Activated naive CD8-positive, alpha-beta T cell treated with anti-CD3 and anti-CD28 coated beads for 36 hours (primary cell): ENCODE measurements around the gene SP7. TPM values are rescaled to one million over a fixed set of nuclear protein-coding genes. Genes with fewer than 3 reads are reported as not detected.
"Not testable (repeated sequence)": the region's sequence is repeated elsewhere in the genome, so short reads cannot be mapped to it uniquely, and the experiment has no call there.

Source experiments
- DNase-seq: peaks from one replicate; pipeline ENCODE4 v3.0.0; 2021
- H3K27ac Mint-ChIP-seq: one replicate; pipeline ENCODE4 v1.8.0; 2022; ENCODE audit warnings: mild to moderate bottlenecking, moderate library complexity, mixed read lengths
- H3K27me3 Mint-ChIP-seq: one replicate; pipeline ENCODE4 v1.8.0; 2022; ENCODE audit warnings: mild to moderate bottlenecking, mixed read lengths
- H3K36me3 Mint-ChIP-seq: one replicate; pipeline ENCODE4 v1.8.0; 2021; ENCODE audit warnings: mild to moderate bottlenecking, mixed read lengths
- H3K4me1 Mint-ChIP-seq: one replicate; pipeline ENCODE4 v1.8.0; 2021; ENCODE audit warnings: mixed read lengths
- H3K4me3 Mint-ChIP-seq: one replicate; pipeline ENCODE4 v1.8.0; 2022; ENCODE audit warnings: mild to moderate bottlenecking, moderate library complexity, mixed read lengths
- H3K9me3 Mint-ChIP-seq: one replicate; pipeline ENCODE4 v1.8.0; 2022; ENCODE audit warnings: mixed read lengths
- total RNA-seq, 2 experiments: library from RNA; stranded (reverse); gene quantifications; one replicate each; pipeline ENCODE4 v1.2.3, GENCODE V29; 2021

Gene SP7
- total RNA-seq, 2 experiments from 2014 or later, result not detected

DNA sequence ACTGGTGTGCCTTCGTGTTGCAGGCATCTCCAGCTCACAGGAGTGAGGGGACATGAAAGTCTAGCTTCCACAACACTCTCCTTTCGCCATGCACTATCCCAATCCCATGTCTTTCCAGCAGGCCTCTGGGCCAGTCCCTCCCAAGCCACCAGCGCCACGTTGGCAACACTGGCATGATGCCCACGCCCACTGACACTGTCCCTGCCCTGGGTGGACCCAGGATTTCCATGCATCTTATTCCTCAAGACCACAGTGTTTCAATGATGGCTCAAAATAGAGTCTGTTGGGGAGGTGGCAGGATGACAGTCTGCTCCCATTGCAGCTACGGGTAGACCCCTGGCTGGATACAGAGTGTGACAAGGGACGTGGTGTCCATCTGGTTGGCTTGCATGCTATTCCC lies 2.3 kb downstream of the SP7 start:
- Mint-ChIP-seq H3K27me3 (peaks cover 49% of the 10 kb centered on the region), H3K4me1 (peaks cover 8% of the 10 kb centered on the region), H3K36me3 (no peaks in the 10 kb centered on the region), H3K9me3 (no peaks in the 10 kb centered on the region), H3K27ac (no peak overlapping the region), H3K4me3 (no peak overlapping the region)
- no peak for DNase-seq

- DNase-seq, result no peak
- peaks cover 46% of the 10 kb centered on the region for H3K27me3 Mint-ChIP-seq
- peaks cover 6% of the 10 kb centered on the region for H3K4me1 Mint-ChIP-seq
- no peaks in the 10 kb centered on the region for H3K36me3 Mint-ChIP-seq
- no peaks in the 10 kb centered on the region for H3K9me3 Mint-ChIP-seq
- H3K4me3 Mint-ChIP-seq, result no peak overlapping the region
- H3K27ac Mint-ChIP-seq, result no peak overlapping the region
These were observed 2.9 kb downstream of the SP7 start for GRCh38 chr12:53333289-53333688.

- DNase-seq, result no peak
- H3K27me3 Mint-ChIP-seq, result peaks cover 40% of the 10 kb centered on the region
- no peak overlapping the region for H3K27ac Mint-ChIP-seq
- no peak overlapping the region for H3K4me3 Mint-ChIP-seq
- no peaks in the 10 kb centered on the region for H3K36me3 Mint-ChIP-seq
- peaks cover 4% of the 10 kb centered on the region for H3K4me1 Mint-ChIP-seq
- no peaks in the 10 kb centered on the region for H3K9me3 Mint-ChIP-seq
These were observed 3.4 kb downstream of the SP7 start for GRCh38 chr12:53332744-53333143.

- H3K9me3 Mint-ChIP-seq, H3K4me1 Mint-ChIP-seq, H3K36me3 Mint-ChIP-seq, H3K27ac Mint-ChIP-seq, DNase-seq, H3K4me3 Mint-ChIP-seq: not testable (repeated sequence)
- H3K27me3 Mint-ChIP-seq, result peaks cover 36% of the 10 kb centered on the region
These were observed 3.8 kb downstream of the SP7 start for GRCh38 chr12:53332339-53332738.

DNA sequence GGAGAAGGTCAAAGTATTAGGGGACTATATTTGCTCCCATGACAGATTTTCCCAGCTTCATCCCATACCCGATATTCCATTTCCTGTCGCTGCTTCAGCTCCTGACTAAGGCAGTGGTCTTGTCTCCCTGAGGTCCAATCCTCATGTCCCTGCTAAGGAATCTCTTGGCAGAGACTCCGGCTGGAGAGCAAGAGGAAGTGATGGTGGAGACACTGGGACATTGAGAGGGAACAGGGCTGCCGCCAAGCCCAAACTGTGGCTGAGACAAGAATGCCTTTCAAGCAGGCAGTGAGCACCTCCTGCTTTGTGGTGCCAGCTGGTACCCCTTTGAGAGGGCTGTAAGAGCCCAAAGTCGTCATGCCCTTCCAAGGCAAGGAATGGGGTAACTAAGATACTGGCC lies 5.5 kb downstream of the SP7 start:
- Mint-ChIP-seq H3K4me3 (no peak overlapping the region), H3K27ac (no peak overlapping the region), H3K9me3 (no peaks in the 10 kb centered on the region), H3K36me3 (no peaks in the 10 kb centered on the region), H3K27me3 (peaks cover 19% of the 10 kb centered on the region), H3K4me1 (peaks cover 3% of the 10 kb centered on the region)
- no peak for DNase-seq

DNA sequence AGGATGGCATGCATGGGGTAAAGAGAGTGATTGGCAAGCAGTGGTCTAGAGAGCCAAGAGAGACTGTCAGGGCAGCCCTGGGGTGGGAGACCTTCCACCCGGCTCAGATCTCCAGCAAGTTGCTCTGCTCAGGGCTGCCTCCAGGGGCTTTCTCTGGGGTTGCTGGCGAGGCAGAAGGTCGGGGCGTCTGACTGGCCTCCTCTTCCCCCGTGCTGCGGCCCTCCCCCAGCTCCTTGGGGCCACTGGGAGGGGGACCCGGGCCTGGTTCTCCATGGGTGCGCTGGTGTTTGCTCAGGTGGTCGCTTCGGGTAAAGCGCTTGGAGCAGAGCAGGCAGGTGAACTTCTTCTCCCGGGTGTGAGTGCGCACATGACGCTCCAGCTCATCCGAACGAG lies 8.1 kb downstream of the SP7 start:
- H3K27ac Mint-ChIP-seq, result no peak overlapping the region
- no peak overlapping the region for H3K4me3 Mint-ChIP-seq
- peaks cover 15% of the 10 kb centered on the region for H3K4me1 Mint-ChIP-seq
- H3K36me3 Mint-ChIP-seq, result no peaks in the 10 kb centered on the region
- no peaks in the 10 kb centered on the region for H3K9me3 Mint-ChIP-seq
- no peaks in the 10 kb centered on the region for H3K27me3 Mint-ChIP-seq
- no peak for DNase-seq

DNA sequence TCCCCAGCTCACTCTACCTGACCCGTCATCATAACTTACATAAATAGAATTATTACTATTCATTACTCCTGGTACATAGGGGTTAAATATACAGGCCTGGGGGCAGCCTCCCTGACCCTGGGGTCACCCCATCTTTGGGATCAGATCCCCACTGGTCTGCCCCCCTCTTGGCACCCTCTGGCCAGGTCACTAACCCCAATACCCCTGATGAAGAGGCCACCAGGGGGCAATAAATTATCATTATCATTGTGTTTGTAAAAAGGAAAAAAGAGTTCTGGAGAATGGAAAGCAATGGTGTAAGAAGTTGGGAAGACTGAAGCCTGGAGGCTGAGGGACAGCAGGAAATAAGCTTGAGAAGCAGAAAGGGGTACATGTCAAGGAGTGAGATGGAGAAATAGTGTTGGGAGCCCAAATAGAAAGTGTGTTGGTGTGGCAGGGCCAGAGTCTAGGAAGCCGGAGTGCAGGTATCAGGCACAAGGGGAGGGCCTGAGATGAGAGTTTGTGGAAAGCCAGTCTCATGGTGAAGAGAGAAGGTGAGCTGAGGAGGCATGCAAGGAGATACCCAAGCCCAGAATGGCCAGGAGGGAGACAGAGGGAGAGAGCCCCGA lies 8.6 kb downstream of the SP7 start:
- no peak for DNase-seq
- Mint-ChIP-seq H3K27me3 (no peaks in the 10 kb centered on the region), H3K27ac (no peak overlapping the region), H3K4me1 (peaks cover 15% of the 10 kb centered on the region), H3K4me3 (no peak overlapping the region), H3K36me3 (no peaks in the 10 kb centered on the region), H3K9me3 (no peaks in the 10 kb centered on the region)

- H3K27ac Mint-ChIP-seq, result no peak overlapping the region
- H3K9me3 Mint-ChIP-seq, result no peaks in the 10 kb centered on the region
- H3K36me3 Mint-ChIP-seq, result no peaks in the 10 kb centered on the region
- H3K4me1 Mint-ChIP-seq, result peaks cover 19% of the 10 kb centered on the region
- no peak for DNase-seq
- H3K27me3 Mint-ChIP-seq, result no peaks in the 10 kb centered on the region
- peak overlapping the region; percentile 74 for H3K4me3 Mint-ChIP-seq
These were observed 9.5 kb downstream of the SP7 start for GRCh38 chr12:53326460-53327185.

- peak overlapping the region; percentile 91 for H3K4me3 Mint-ChIP-seq
- H3K27me3 Mint-ChIP-seq, result no peaks in the 10 kb centered on the region
- peak; percentile 38 for DNase-seq
- no peaks in the 10 kb centered on the region for H3K9me3 Mint-ChIP-seq
- peak overlapping the region; percentile 10 for H3K27ac Mint-ChIP-seq
- H3K36me3 Mint-ChIP-seq, result no peaks in the 10 kb centered on the region
- H3K4me1 Mint-ChIP-seq, result peaks cover 26% of the 10 kb centered on the region
These were observed 10.6 kb downstream of the SP7 start for GRCh38 chr12:53325511-53326061.

DNA sequence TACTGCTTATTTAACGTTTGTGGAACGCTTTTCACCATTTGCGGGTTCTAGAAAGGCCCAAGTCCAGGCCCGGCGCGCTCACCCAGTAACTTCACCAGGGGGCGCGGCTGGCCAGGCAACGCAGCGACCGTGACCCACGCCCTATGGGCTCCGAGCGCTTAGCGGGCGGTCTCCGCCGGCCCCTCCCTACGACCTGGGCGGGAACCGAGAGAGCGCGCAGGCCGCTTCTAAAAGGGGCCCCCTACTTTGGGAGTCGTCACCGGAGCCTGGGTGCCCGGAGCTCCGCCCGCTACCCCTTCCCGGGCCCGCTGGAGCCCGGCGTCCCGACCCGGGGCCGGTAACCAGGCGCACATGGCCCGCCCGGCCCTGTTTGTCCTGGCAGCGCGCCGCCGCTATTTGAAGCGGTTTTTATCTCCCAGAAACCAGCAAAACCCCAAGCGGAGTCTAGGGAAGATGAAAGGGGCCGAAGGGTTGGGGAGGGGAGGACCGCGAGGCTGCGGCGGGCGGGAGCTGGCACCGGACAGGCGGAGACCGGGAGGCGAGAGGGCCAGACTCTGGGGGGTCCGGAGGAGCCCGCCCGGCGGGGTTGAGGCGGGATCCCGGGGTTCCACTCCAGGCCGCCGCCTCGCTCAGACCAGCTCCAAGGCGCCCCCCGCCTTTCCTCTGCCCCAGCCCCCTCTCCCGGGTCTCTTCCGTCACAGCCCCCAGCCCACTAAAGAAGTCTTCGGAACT lies 11.2 kb downstream of the SP7 start:
- no peaks in the 10 kb centered on the region for H3K9me3 Mint-ChIP-seq
- DNase-seq, result peak; percentile 93
- H3K27ac Mint-ChIP-seq, result peak overlapping the region; percentile 92
- no peaks in the 10 kb centered on the region for H3K27me3 Mint-ChIP-seq
- H3K4me1 Mint-ChIP-seq, result peaks cover 32% of the 10 kb centered on the region
- peaks cover 2% of the 10 kb centered on the region for H3K36me3 Mint-ChIP-seq
- peak overlapping the region; percentile 91 for H3K4me3 Mint-ChIP-seq

GRCh38 chr12:53324113-53324778 lies 11.9 kb downstream of the SP7 start:
- Mint-ChIP-seq H3K4me1 (peaks cover 35% of the 10 kb centered on the region), H3K27ac (peak overlapping the region; percentile 92), H3K27me3 (no peaks in the 10 kb centered on the region), H3K9me3 (no peaks in the 10 kb centered on the region), H3K4me3 (peak overlapping the region; percentile 91), H3K36me3 (peaks cover 2% of the 10 kb centered on the region)
- peak; percentile 65 for DNase-seq

DNA sequence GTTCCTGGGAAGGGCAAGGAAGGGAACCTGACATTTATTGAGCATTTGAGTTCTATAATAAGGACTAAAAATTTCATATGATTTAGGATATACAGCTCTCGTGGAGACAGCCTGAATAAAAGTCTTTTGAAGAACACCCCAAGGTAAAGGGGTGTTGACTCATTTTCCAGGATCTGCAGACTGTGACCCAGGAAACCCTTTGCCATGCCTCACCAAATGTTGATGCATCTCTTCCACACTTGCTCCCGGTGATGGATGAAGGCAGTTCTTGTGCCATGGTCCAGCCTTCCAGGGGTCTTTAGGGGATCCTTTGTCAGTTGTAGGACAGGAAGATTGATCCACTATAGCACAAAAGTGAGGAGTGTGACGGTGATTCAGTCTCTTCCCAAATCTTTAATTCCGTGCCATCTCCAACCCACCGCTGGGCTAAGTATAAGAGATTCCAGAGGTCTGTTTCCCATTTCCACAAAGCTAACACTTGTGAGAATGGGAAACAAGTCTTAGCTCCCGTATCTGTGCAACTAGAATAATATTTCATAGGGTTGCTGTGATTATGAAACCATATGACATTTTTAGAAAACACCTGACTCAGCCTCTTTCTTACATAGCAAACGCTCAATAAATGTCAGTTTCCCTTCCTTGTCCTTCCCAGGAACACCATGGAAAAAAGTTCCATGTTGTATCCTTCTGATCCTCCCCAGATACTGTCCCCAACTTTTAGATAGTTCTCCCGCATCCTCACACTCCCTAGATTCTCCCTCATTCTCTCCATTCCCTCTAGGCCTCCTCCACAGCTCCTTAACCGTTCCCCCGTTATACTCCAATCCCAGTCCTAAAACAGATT lies 15.6 kb downstream of the SP7 start:
- Mint-ChIP-seq H3K4me3 (peak overlapping the region; percentile 96), H3K4me1 (peaks cover 31% of the 10 kb centered on the region), H3K27ac (peak overlapping the region; percentile 91), H3K9me3 (no peaks in the 10 kb centered on the region), H3K27me3 (no peaks in the 10 kb centered on the region), H3K36me3 (peaks cover 10% of the 10 kb centered on the region)
- no peak for DNase-seq

DNA sequence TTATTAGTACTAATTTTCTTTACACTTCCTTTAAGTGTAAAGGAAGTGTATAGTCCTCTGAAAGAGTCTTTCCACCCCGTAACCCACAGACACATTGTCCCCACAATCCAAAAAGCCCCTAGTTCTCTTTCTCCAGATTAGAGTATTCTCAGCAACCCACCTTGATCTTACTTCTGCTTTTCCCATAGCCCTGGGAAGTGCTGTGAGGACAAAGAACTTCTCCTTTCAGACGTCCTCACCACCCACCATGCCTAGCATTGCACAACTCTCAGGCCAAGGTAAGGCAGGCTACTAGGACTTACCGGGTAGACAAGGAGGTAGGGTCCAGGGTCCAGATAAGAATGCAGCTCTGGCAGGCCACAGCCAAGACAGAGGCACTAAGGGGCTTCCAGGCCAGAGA lies 22.2 kb downstream of the SP7 start:
- Mint-ChIP-seq H3K36me3 (peaks cover 19% of the 10 kb centered on the region), H3K27me3 (no peaks in the 10 kb centered on the region), H3K4me1 (peaks cover 1% of the 10 kb centered on the region), H3K27ac (no peak overlapping the region), H3K4me3 (no peak overlapping the region), H3K9me3 (no peaks in the 10 kb centered on the region)
- no peak for DNase-seq

GRCh38 chr12:53308276-53308675 lies 27.9 kb downstream of the SP7 start:
- DNase-seq, result no peak
- peaks cover 12% of the 10 kb centered on the region for H3K36me3 Mint-ChIP-seq
- no peak overlapping the region for H3K27ac Mint-ChIP-seq
- H3K27me3 Mint-ChIP-seq, result no peaks in the 10 kb centered on the region
- H3K4me1 Mint-ChIP-seq, result peaks cover 5% of the 10 kb centered on the region
- H3K4me3 Mint-ChIP-seq, result no peak overlapping the region
- no peaks in the 10 kb centered on the region for H3K9me3 Mint-ChIP-seq
